Embryonic facial prominence (tissue), 1 donor: Measurements from ENCODE around the gene FAN1.
"Not testable (repeated sequence)": the region's sequence is repeated elsewhere in the genome, so short reads cannot be mapped to it uniquely, and the experiment has no call there.

ENCODE experiments used
- DNase-seq: peaks from one replicate; pipeline ENCODE4 v3.0.0-alpha.2; 2016; ENCODE audit errors: extremely low spot score

Gene FAN1

DNA sequence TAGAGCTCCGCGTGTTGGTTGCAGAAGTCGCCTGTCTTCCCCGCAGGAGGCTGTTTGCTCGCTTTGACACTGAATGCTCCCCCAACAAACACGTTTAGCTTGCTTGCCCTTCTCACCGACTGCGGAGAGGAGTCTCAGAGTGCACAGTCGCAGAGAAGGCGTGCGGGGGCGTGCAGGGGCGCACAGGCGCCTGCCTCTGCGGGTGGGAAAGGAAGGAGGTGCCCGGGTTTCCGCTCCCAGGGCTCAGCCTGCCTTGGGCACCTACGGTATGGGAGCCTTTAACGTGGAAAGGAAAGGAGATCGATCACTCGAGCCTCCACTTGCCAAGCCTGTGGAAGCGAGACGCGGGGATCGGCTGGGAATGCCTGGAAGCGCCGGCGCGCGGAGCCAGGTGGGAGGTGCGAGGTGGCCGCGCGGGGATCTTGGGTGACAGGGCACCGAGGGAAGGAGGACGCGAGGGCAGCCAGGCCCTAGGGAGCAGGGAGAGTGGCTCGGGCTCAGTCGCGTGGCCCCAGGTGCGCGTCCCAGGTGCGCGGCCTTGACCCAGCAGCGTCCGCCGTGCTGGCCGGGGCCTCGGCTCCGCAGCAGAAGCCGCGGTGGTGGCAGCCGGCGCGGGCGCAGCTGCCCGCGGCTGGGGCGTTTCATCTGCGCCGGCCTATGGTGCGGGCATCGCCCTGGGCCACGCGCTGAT lies at the start of gene FAN1:
TSS of gene FAN1 (plus strand) at position 419 of the 691 bp plus-strand sequence. CDS start 749 bp downstream, outside the sequence.
- peak; percentile 82 for DNase-seq

DNA sequence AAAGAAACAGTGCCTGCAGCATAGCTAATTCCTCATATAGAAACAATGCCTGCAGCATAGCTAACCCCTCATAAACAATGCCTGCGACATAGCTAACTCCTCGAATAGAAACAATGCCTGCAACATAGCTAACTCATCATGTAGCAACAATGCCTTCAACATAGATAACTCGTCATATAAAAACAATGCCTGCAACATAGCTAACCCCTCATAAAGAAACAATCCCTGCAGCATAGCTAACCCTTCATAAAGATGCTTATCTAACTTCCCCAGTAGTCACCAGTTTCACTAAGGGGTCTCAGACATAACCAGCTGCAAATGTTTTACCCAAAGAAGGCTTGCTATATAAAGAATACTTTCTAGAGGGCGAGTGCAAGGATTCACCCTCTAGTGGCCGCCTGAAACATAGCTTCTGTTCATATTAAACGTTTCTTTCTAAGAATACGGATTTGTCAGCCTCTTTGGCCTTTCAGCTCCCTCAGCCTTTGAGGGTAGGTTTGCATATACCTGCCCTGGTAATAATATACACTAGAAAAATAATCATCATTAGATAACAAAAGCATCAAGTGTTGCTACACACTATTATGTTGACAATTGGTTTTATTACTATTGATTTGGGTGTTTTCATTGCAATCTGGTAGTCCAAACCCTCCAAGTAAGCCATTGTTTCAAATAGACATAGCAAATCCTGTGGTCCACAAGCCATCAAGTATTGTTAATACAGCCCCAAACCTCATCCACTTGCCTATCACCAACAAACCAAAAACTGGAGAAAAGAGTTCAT lies 44.4 kb upstream of the FAN1 start:
- DNase-seq: no peak

- DNase-seq: no peak
Observed at GRCh38 chr15:30865257-30865656, 38.5 kb upstream of the FAN1 start.

DNA sequence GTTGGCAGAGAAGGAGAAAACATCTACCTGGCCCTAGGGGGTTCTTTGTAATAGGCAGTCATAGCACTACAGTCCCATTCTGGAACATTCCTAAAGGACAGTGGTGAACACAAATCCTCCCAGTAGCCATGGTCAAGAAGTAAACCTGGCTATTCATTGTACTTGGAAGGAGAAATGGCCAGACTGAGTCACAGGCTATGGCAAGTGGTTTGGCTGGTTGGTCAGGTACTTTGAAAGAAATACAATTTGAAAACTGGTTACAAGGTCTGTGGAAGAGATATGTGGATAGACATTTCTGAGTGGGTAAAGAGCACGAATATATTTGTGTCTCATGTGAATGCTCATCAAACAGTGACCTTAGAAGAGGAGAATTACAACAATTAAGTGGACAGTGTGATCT lies 33.0 kb upstream of the FAN1 start:
- DNase-seq: no peak

- no peak for DNase-seq
Observed at GRCh38 chr15:30872341-30872748, 31.4 kb upstream of the FAN1 start.

- no peak for DNase-seq
Observed at GRCh38 chr15:30877070-30877469, 26.6 kb upstream of the FAN1 start.

GRCh38 chr15:30878515-30878914 lies 25.2 kb upstream of the FAN1 start:
- DNase-seq: no peak

DNA sequence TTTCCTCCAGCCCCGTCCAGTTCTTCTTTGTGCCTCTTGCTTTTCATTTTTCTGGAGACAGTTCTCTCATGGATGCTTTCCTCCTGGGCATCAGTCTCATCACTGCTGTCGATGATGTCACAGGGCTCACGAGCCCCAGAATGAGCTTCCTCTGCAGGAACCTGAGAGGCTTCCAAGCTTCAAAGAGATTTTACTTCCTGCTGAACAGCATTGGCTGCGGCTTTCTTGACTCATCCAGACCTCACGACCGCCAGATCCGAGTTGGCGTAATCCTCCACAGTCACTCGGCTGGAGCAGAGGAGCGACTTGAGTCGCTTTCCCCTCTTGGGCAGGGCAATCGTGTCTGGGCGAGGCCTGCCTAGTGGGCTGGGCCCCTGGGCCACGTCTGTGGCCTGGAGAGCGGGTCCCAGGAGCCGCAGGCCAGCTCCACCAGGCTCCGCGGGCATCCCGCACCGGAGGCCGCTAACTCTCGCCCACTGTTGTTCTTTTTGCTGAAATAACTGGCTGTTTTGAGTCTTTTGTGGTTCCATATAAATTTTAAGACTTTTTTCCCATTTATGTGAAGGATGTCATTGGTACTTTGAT lies 20.8 kb upstream of the FAN1 start:
- DNase-seq: no peak

DNA sequence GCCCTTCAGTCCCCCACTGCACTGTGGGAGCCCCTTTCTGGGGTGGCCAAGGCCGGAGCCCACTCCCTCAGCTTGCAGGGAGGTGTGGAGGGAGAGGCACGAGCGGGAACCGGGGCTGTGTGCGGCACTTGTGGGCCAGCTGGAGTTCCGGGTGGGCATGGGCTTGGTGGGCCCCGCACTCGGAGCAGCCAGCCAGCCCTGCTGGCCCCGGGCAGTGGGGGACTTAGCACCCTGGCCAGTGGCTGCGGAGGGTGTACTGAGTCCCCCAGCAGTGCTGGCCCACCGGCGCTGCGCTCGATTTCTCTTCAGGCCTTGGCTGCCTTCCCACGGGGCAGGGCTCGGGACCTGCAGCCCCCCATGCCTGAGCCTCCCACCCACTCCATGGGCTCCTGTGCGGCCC lies 20.0 kb upstream of the FAN1 start:
- DNase-seq: not testable (repeated sequence)

DNA sequence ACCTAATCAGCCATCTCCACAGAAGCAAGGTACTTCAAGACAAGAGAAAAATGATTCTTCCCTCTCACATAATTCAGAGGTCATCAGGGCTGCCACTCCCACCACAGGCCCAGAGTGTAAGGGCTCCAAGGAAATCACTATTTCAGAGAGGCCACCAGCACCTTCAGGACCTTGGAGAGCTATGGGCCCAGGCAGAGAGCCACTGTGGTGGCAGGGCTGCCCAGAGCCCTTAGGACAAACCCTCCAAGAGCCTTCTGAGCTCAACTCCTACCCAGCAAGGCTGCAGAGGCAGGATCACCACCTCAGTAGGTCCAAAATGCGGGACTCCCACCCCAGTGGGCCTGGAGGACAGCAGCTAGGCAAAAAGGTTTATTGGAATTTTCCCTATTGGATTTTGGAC lies 17.9 kb upstream of the FAN1 start:
- no peak for DNase-seq

- no peak for DNase-seq
Observed at GRCh38 chr15:30889196-30889595, 14.5 kb upstream of the FAN1 start.

- no peak for DNase-seq
Observed at GRCh38 chr15:30895461-30896210, 8.1 kb upstream of the FAN1 start.

GRCh38 chr15:30896211-30896606 lies 7.5 kb upstream of the FAN1 start:
- no peak for DNase-seq

GRCh38 chr15:30901889-30902288 lies 1.8 kb upstream of the FAN1 start:
- no peak for DNase-seq

DNA sequence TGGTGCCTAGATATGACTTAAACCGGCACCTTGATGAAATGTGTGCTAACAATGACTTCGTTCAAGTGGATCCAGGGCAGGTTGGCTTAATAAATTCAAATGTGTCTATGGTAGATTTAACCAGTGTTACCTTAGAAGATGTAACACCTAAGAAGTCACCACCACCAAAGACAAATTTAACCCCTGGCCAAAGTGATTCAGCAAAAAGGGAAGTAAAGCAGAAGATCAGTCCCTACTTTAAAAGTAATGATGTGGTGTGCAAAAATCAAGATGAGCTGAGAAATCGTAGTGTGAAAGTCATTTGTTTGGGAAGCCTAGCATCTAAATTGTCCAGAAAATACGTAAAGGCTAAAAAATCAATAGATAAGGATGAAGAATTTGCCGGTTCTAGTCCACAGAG lies 1.1 kb downstream of the FAN1 start:
- no peak for DNase-seq

GRCh38 chr15:30905821-30906220 lies 2.1 kb downstream of the FAN1 start:
- no peak for DNase-seq

GRCh38 chr15:30906366-30906765 lies 2.7 kb downstream of the FAN1 start:
- DNase-seq: no peak

GRCh38 chr15:30913761-30914160 lies 10.0 kb downstream of the FAN1 start:
- no peak for DNase-seq

GRCh38 chr15:30917013-30917412 lies 13.3 kb downstream of the FAN1 start:
- no peak for DNase-seq

GRCh38 chr15:30917675-30918074 lies 14.0 kb downstream of the FAN1 start:
- no peak for DNase-seq

GRCh38 chr15:30918366-30918765 lies 14.7 kb downstream of the FAN1 start:
- no peak for DNase-seq

DNA sequence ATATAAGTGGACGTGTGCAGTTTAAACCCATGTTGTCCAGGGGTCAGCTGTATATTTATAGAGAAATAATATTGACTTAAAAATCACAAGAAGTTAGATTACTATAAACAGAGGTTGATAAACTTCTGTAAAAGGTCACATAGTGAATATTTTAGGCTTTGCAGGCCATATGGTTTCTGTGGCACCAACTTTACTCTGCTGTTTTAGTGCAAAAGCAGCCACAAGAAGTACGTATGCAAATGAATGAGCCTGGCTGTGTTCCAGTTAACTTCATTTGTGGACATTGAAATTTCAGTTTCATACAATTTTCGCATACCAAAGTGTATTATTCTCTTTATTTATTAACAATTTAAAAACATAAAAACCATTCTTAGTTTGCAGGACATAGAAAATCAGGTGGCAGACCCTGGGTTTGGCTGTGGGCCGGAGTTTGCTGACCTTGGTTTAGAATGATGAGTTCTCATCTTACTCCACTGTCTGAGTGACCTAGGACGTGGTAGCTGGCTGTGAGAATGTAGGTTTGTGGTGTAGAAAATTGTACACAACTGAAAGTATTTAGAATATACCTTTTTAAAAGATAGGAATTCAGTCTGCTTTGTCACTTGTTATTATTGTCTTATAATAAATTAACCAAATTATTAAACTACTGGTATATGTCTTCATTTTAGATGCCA lies 16.3 kb downstream of the FAN1 start:
- no peak for DNase-seq
